HG02759 (cell line): ENCODE results near the gene EFNA4.
A peak's percentile ranks its signal among the peaks of the same experiment; 100 is the strongest.

Source experiments
- ATAC-seq: cut with Tn5 transposase; IDR thresholded peaks from one replicate; pipeline ENCODE4 v1.9.1; 2021; ENCODE audit warnings: mild to moderate bottlenecking, moderate library complexity; ENCODE audit not compliant: unreplicated experiment

Gene EFNA4

DNA sequence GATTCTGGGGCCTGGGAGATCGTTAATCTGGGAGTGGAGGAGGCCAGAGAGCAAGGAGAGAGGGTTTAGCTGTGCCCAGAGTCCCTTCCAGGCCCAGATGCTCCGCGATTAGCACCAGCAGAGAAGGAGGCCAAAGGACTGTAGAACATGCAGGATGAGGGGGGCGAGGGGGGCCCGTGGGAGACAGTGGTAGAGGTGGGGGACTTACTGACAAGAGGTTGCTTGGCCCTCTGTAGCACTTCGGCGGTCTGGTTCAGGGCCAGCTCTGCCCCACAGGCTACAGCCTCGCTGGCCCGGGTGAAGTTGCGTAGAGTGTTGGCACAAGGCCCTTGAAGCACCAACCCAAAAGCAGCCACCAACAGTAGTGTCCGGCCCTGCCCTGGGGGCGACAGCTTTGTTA, 30.7 kb upstream of the EFNA4 start:
- ATAC-seq: no peak

DNA sequence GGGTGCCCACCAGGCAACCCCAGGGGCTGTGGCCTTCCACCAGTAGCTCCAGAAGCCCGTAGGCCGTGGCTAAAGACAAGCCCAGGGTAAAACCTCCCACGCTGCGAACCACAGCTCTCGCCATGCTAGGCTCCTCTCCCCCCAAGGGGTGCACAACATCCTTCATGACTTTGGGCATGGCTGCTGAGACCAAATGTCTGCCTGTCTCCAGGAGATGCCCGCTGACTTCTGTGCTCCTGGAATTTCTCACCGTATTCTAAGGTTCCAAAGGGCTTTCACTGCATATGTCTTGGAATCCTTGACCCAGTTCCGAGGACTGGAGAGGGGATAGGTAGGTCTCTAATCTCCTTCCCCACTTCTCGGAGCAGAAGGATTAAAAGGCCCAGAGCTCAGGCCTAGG, 30.0 kb upstream of the EFNA4 start, which contains the start of the genes DCST1 and DCST2:
TSS of gene DCST1 (plus strand) at position 301 of the 400 bp plus-strand sequence. CDS start 213 bp downstream, outside the sequence.
TSS of gene DCST2 (minus strand) at position 258 of the 400 bp plus-strand sequence. CDS start at position 178, 80 bp downstream.
- no peak for ATAC-seq

DNA sequence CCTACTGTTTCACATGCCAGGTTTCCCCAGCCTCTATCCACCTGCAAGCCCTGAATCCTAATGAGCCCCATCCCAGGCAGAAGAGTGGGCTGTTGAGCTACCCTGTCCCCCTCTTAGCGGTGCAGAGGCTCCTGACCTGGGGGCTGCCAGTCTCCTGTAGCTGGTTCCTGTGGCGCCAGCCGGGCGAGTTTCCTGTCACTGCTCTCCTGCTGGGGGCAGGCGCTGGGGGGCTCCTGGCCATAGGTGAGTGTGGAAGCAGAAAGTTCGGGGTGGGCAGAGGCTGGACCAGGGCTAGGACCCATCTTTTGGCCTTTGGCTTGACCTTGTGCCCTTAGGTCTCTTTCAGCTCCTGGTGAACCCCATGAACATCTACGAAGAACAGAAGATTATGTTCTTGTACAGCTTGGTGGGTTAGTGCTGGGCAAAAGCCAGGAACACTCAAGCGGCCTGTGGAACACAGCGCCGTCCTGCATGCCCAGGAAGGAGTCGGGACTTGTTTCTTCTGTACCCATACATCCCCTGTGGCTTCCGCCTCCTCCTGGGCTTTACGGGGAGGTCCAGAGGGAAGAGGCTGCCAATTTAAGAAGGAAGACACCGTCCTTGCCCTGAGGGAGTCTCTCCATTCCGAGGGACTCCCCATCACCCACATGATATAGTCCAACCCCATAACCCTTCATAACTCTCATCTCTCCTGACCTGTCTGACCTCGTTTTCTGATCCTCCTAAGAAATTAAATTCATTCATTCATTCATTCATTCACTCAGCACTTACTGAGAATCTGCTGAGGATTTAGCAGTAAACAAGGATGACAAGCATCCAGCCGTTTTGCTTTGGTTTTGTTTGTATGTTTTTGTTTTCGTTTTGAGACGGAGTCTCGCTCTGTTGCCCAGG, 29.0 kb upstream of the EFNA4 start:
- ATAC-seq: no peak

DNA sequence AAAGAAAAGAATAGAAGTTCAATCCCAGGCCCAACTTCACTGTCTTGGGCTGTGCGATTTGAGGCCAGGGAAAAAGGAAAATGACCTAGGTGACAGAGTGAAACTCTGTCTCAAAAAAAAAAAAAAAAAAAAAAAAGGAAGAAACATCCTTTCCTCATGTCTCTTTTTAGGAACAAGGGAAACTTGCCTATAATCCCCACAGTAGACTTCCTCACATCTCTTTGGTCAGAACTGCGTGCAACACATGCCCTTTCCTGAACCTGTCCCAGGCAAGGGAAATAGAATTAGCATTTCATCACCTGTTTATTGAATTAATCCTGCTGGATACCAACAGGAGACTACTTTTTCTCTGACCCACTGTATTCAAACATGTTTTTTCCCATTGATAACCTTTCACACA, 27.6 kb upstream of the EFNA4 start:
- no peak for ATAC-seq

DNA sequence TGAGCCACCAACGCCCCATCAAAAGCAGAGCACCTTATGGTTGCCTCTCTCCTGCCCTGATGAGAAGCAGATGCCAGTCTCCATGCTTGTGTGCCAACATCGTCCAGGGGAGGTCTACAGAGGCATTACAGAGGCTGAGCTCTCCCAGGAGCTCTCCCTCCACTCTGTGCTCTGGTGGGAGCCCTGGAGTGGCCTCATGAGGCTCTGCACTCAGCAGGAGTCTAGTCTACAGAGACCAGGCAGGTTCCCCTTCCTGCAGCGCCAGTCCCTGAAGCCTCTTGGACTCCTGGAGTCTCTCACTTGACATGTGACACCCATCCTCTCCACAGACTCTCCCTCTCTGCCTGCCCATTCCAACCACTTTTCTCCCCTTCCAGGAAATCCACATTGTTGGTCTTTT, 26.5 kb upstream of the EFNA4 start:
- ATAC-seq: no peak

DNA sequence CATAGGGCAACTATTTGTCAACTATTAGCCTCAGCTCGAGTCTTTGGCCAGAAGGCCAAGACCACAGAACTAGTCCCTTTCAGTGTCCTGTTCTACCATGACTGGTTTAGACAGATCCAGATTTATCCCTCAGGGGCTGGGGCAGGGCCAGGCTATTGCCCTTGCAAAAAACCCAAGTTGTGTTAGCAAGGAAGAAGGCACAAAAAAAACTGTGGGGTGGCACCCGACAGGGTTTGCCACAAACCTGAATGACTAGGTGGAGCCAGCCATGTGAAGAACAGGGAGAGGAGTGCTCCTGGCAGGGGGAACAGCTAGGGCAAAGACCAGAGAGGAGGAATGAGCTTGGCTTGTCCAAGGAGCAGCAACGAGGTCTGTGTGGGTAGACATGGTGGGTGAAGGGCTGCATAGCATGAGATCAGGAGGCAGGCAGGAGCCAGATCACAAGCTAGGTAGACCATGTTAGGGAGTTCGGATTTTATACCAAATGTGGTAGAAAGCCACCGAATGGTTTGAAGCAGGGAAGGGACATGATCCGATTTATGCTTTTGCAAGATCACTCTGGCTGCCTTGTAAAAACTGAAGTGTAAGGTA, 25.6 kb upstream of the EFNA4 start:
- no peak for ATAC-seq

DNA sequence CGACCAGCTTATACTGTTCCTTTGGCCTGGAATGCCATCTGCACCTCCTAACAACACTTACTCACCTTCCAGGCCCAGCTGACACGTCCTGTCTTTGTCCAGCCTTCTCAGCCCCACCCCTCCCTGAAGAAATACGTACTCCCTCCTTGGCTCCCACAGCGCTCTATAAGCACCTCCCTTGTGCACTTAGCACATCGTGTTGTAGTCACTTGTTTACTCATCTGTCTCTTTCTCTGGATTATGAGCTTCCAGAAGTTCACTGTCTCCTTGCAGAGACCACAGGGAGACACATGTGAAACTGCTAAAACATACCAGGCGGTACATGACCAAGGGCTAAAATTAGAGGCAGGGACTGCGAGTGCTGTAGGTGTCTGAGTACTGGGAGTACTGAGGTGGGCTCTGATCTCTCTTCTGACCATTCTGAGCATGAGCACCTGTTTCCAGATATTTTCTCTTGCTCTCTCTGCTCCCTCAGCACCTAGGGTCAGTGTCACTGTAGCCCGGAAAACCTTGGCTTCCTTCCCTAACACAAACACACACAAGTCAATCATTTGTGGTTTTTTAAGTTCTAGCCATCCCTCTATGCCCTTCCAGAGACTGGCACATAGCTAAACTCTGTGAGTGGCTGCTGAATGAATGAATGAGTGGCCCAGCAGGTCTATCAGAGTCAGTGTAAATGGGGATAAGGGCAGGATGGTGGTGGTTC, 24.8 kb upstream of the EFNA4 start:
- no peak for ATAC-seq

DNA sequence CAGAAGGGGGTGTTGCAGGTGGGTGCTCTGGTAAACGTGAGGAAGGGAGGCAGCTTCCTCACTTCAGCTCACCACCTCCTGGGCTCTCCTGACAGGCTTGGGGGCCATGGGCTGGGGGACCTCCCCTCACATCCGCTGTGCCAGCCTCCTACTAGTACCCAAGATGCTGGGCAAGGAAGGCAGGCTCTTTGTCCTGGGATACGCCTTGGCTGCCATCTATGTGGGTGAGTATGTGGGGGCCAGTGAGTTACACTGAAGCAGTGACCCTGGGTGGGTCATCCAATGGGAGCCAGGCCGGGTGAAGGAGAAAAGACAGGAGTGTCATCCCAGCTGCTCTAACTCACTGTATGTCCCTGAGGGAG, 24.3 kb upstream of the EFNA4 start:
- ATAC-seq: no peak

DNA sequence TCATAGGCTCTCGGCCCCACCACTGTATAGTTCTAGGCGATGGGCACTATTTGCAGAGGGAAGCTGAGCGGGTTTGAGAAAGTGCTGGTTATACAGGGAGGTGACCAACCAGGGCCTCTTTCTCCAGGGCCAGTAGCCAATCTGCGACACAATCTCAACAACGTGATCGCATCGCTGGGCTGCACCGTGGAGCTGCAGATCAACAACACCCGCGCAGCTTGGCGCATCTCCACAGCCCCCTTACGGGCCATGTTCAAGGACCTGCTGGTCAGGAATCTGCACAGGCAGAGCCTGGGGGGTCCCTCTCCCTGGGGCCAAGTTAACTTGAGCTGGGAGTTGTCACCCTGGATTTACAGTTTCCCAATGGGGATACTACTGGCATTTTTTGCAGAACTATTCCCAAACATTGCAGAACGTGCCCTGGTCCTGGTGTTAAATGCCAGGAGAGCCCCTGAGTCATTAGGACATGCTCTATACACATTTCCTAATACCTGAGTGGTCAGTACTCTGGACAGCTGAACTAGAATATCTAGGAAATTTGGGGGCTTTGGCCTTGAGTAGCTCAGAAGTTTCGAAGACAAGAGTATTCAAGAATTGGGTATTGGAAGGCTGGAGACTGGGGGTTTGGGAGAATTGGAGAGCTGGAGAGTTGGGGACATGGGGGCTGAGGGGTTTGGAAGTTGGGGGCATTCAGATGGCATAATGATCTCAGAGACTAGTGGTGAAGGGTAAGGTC, 23.0 kb upstream of the EFNA4 start:
- ATAC-seq: no peak

DNA sequence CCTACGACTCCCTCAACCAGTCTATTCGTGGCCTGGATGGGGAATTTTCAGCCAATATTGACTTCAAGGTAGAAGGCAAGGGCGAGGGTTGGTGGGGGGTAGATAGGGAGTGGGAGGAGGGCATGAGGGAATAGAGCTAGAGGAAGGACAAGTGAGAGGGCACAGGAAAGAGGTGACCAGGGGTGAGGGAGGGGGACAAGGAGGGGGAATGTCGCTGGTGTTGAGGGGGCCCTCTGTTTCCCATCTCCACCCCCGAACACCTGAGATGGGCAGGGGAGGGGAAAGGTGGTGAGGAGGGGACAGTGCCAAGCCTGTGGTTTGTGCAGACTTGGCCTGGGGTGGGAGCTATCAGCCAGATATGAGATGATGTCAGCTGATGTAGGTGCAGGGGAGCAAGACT, 20.8 kb upstream of the EFNA4 start:
- no peak for ATAC-seq

DNA sequence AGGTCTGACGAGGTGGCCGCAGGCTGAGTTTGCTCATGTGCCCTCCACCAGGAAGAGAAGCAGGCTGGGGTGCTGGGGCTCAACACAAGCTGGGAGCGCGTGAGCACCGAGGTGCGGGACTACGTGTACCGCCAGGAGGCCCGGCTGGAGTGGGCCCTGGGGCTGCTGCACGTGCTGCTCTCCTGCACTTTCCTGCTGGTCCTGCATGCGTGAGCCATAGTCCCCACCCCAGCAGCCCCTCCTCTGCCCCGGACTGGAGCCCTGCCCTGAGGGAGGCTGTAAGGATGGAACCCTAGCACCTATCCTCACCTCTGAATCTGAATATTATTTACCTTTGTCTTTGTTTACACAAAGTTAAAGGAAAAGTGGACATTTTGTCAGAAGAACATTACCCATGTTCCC, 20.2 kb upstream of the EFNA4 start:
- no peak for ATAC-seq

DNA sequence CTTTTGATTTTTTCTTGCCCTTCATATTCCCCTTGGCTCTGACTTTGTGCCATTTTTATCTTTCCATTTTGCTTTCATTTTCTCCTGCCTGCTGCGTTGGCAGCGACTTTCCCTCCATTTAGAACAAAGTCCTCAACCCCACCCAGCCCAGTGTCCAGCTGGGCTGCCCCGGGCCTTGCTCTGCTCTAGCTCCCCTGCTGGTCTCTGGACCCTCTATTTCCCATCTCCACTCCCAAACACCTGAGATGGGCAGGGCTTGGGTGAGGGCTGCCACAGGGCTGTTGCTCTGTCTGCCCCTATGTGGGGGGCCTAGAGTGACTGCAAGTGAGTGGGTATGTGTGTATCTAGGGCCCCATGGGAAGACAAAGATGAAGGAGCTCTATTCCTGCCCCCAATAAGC, 19.7 kb upstream of the EFNA4 start:
- no peak for ATAC-seq

DNA sequence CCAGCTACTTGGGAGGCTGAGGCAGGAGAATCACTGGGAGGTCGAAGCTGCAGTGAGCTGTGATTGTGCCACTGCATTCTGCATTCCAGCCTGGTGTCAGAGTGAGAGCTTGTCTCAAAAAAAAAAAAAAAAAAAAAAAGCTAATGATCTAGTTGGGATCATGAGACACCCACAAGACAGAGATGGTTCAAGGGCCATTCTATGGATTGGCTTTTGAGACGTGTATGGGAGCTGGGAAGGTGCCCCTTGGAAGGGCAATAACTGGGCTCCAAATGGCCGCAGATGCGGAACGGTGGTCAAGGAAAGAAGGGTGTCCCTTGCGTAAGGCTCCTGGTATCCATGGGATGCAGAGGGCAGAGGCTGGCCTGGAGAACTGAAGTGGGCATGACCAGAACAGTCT, 19.2 kb upstream of the EFNA4 start:
- ATAC-seq: no peak

DNA sequence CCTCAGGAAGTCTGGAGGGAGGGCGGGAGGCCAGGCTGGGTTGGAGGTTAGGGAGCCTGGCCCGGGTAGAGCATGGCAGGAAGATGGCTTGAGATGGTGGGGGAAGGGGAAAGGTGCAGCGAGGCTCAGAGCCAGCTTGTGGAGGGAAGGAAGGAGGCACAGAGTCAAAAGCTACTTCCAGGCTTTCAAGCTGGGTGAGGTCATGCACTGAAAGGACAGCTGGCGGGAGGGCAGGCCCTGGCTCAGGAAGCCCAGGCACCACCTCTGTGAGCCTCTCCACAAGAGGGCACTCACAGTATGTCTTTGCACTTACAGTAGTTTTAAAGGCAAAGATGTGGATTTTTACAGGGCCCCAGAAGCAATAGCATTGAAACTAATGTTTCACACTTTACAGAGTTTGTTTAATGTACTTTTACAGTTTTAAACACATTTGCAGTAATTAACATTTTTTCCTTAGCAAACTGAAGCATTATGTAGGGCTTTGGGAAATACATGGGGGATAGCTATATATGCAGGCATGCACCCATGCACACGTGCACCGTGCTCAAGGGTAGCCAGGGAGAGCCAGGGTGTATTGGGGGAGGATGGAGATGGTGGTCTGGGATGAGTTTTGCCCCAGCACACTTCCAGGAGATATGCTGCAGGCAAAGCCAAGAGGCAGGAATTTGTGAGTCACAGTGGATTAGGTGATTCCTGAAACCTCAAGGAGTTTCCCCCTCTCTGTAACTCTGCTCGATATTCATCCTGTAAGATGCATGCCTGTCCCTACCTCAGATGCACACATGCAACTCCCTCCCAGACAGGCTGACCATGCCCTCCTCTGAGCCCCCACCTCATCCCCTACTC, 18.5 kb upstream of the EFNA4 start:
- ATAC-seq: no peak

DNA sequence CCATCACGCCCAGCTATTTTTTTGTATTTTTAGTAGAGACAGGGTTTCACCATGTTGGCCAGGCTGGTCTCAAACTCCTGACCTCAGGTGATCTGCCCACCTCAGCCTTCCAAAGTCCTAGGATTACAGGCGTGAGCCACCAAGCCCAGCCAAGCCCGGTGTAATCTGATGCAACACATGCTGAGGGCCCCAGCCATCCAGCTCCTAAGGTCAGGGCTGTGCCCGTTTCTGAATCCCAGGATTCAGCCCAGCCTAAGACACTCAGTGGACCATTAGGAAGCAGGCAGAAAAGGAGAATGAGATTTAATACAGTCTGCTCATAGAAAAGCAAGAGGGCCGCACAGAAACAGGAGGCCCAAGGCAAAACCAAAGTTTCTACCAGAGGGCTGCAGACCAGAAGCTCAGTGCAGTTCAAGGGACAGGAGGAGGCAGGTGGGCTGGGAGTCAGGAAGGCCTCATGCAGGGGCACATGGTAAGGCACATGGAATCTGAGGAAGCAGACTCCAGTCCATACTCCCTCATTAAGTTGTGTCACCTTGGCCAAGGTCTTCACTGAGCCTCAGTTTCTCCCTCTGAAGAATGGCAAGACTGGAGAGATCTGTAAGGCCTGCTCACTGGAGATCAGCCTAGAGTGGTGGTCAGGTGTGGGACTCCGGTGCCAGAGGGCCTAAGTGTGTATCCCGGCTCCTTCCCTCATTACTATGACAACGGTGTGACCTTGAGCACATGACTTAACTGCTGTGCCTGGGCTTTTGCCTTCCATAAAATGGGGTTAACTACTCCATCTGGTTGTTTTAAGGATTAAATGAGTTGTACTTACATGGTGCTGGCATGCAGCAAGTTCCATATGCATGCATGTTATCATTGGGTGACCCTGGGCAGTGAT, 14.8 kb upstream of the EFNA4 start:
- ATAC-seq: no peak

DNA sequence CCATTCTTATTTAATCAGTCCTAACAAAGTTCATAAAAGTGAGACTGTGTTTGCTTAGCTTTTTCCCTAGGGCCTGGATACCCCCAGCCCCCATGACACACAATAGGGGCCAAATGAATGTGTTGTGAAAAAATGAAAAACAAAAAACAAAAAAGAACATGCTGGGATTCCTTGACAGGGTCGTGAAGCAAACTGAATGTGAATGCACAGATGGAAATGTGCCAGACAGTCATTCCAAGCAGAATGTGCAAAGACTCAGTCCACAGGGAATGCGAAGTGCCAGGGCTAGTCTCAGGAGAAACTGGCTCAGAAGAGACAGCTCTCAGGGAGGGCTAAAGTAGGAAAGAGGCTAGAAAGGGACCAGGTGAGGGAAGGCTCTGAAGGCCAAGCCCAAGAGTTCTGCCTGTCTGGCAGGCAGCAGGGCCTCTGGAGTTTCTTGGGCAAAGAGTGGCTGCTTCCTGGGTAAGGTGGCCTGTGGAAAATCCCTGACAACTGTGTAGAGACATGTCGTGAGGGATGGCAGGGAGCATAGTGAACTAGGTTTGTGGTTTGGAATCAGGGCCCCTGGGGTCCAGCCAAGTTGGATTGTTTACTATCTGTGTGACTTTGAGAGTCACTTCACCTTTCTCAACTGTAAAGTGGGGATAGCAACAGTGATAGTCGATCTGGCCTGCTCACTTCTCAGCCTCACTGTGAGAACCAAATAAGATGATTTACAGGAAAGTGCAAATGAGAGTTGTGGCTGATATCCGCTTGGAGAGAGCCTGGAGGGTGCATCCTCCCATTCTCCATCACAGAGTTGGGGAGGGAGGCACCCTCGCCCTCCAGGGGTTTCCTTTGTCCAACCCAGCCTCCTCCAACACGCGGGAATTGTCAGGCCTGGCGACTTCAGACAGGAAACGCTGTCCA, 13.6 kb upstream of the EFNA4 start:
- ATAC-seq: no peak

DNA sequence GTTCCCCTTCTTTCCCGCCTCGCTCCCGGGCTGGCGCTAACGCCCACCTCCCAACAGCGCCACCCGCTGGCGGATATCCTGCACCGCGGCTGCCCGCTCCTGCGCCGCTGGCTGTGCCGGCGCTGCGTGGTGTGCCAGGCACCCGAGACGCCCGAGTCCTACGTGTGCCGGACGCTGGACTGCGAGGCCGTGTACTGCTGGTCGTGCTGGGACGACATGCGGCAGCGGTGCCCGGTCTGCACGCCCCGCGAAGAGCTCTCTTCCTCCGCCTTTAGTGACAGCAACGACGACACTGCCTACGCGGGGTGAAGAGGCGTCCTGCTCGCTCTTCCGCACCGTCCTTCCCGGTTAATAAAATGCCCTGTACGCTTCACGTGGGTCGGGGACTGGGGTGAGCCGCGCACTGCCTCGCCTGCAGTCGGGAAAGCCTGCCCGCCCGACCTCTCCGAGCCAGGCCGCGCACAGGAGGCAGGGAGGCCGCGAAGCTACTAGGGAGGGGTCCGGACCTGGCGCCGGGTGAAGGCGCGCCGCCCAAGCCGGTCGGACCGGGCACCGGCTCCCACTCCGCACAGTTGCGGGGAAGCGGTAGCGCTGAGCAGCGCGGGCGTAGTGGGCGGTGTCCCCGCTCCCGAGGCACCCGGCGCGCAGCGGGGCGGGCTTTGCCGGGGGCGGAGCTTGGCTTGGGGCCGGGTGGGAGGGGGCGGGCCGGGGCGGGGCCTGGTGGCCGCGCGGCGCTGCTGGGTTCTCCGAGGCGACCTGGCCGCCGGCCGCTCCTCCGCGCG, 12.8 kb upstream of the EFNA4 start, which contains the start of gene ADAM15:
TSS of gene ADAM15 (plus strand) at position 757 of the 782 bp plus-strand sequence. CDS start 71 bp downstream, outside the sequence.
- ATAC-seq: peak; percentile 78
